C4-2B (cell line): ENCODE results near the gene CYBRD1.
"Not testable (repeated sequence)": the region's sequence is repeated elsewhere in the genome, so short reads cannot be mapped to it uniquely, and the experiment has no call there.

Experiments
- H3K27ac ChIP-seq: fragments of 450-650 bp; 2 replicates; pipeline ENCODE4 v1.5.1; 2017
- ZFX ChIP-seq: fragments of 450-650 bp; IDR thresholded peaks from 2 replicates; pipeline ENCODE4 v1.6.1; 2017
- TF ChIP-seq, protein P1 (sequence below): fragments of 450-650 bp; conservative IDR thresholded peaks from 2 replicates; pipeline ENCODE4 v1.5.1; 2017; ENCODE audit warnings: mild to moderate bottlenecking

The CYBRD1 gene

DNA sequence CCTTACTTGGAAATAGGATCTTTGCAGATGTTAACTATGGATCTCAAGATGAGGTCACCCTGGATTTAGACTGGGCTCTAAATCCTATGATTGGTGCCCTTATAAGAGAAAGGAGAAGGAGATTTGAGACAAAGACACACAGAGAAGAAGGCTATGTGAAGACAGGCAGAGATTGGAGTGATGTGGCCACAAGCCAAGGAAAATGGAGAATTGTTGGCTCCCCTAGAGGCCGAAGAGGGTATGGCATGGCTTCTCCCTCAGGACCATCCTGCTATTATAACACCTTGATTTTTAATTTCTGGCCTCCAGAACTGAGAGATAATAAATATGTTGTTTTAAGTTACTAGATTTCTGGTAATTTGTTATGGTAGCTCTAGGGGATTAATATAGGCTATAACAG lies 7.6 kb downstream of the CYBRD1 start:
- TF ChIP-seq ZFX, result no peak
- TF ChIP-seq, protein P1, sequence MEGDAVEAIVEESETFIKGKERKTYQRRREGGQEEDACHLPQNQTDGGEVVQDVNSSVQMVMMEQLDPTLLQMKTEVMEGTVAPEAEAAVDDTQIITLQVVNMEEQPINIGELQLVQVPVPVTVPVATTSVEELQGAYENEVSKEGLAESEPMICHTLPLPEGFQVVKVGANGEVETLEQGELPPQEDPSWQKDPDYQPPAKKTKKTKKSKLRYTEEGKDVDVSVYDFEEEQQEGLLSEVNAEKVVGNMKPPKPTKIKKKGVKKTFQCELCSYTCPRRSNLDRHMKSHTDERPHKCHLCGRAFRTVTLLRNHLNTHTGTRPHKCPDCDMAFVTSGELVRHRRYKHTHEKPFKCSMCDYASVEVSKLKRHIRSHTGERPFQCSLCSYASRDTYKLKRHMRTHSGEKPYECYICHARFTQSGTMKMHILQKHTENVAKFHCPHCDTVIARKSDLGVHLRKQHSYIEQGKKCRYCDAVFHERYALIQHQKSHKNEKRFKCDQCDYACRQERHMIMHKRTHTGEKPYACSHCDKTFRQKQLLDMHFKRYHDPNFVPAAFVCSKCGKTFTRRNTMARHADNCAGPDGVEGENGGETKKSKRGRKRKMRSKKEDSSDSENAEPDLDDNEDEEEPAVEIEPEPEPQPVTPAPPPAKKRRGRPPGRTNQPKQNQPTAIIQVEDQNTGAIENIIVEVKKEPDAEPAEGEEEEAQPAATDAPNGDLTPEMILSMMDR, result peak; percentile 77
- no peak overlapping the region for H3K27ac ChIP-seq

GRCh38 chr2:171530378-171530777 lies 8.1 kb downstream of the CYBRD1 start:
- no peak overlapping the region for H3K27ac ChIP-seq
- TF ChIP-seq, protein P1, result no peak; the same call in 1 of the 2 replicates
- no peak for TF ChIP-seq ZFX

DNA sequence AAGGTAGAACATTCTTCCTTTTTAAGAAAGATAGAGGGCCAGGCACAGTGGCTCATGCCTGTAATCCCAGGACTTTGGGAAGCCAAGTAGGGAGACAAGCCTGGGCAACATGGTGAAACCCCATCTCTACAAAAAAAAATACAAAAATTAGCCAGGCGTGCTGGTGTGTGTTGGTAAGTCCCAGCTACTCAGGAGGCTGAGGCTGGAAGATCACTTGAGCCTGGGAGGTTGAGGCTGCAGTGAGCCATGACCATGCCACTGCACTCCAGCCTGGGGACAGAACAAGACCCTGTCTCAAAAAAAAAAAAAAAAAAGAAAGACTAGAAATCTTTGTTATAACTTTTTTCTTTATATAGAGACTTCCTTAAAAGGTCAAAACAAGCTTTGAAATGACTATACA lies 8.6 kb downstream of the CYBRD1 start:
- H3K27ac ChIP-seq, result not testable (repeated sequence)

- H3K27ac ChIP-seq, result no peak overlapping the region
- no peak for TF ChIP-seq ZFX
- TF ChIP-seq, protein P1, result no peak
Measured at GRCh38 chr2:171531291-171531690, 9.0 kb downstream of the CYBRD1 start.

DNA sequence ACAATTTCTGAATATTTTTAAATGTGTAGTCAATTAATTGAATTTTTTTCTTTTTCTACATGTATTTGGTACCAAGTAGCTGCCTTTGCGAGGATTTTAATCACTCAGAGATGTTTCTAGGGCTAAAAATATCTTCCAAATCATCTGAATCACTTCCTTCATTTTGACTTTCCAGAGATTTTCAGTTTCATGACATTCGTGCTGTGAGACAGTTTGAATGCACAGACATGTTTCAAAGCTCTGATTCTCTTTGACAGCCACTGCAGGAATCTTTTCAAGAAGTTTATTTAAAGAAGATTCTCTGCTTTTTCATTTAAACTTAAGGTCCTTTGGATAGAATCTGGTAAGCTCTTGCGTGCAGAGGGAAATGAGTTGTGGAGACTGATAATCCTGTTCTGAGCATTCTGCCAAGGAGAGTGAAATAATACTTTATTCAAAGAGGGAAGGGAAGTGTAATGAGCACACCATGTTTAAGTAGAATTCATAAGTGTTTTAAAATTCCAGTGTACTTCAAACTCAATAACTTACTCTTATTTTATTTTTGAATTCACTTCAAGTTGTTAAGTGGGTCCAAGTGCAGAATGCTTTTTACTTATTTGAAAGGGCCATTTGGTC lies 9.7 kb downstream of the CYBRD1 start:
- H3K27ac ChIP-seq, result no peak overlapping the region
- TF ChIP-seq ZFX, result no peak
- TF ChIP-seq, protein P1, result no peak

GRCh38 chr2:171533331-171533730 lies 11.1 kb downstream of the CYBRD1 start:
- TF ChIP-seq, protein P1, result no peak
- no peak for TF ChIP-seq ZFX
- no peak overlapping the region for H3K27ac ChIP-seq

DNA sequence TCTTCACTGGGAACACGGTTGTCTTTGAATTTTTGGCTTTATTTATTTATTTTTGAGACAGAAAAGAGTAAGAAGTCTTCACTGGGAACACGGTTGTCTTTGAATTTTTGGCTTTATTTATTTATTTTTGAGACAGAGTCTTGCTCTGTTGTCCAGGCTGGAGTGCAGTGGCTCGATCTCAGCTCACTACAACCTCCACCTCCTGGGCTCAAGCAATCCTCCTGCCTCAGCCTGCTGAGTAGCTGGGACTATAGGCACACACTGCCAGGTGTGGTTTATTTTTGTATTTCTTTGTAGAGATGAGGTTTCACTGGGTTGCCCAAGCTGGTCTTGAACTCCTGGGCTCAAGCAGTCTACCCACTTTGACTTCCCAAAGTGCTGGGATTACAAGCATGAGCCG lies 13.3 kb downstream of the CYBRD1 start:
- H3K27ac ChIP-seq, result not testable (repeated sequence)

DNA sequence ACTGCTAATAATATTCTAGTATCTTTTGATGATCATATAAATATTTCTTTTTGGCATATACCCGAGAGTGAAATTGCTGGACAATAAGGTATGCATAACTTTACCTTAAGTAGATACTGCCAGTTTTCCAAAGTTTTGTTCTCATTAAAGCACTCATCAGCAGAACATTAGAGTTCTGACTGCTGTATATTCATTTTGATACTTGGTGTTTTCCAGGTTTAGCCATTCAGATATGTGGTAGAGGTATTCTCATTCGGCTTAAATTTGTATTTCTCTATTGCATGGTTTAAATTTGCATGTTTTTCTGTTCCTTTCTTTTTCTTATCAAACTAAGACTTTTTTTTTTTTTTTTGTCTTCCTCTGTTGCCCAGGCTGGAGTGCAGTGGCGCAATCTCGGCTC lies 18.2 kb downstream of the CYBRD1 start:
- no peak overlapping the region for H3K27ac ChIP-seq
- TF ChIP-seq ZFX, result no peak
- TF ChIP-seq, protein P1, result no peak
